Epithelial cell of prostate (primary cell): ENCODE results near the gene ZFHX3.

Experiments
- DNase-seq: peaks from one replicate; pipeline ENCODE4 v3.0.0-alpha.2; 2011; ENCODE audit warnings: low read depth, low spot score
- H3K27ac ChIP-seq: fragments of 450-650 bp; 2 replicates; pipeline ENCODE4 v1.5.1; 2017; ENCODE audit warnings: mild to moderate bottlenecking

ZFHX3 gene

GRCh38 chr16:73069581-73070262, 21.8 kb upstream of the ZFHX3 start:
- peak overlapping the region; percentile 100 for H3K27ac ChIP-seq
- DNase-seq, result no peak

- H3K27ac ChIP-seq, result peak overlapping the region; percentile 100
- peak; percentile 98 for DNase-seq
Measured at GRCh38 chr16:73068541-73069401, 20.8 kb upstream of the ZFHX3 start.

GRCh38 chr16:73067671-73068540, 20.0 kb upstream of the ZFHX3 start:
- peak overlapping the region; percentile 100 for H3K27ac ChIP-seq
- no peak for DNase-seq

DNA sequence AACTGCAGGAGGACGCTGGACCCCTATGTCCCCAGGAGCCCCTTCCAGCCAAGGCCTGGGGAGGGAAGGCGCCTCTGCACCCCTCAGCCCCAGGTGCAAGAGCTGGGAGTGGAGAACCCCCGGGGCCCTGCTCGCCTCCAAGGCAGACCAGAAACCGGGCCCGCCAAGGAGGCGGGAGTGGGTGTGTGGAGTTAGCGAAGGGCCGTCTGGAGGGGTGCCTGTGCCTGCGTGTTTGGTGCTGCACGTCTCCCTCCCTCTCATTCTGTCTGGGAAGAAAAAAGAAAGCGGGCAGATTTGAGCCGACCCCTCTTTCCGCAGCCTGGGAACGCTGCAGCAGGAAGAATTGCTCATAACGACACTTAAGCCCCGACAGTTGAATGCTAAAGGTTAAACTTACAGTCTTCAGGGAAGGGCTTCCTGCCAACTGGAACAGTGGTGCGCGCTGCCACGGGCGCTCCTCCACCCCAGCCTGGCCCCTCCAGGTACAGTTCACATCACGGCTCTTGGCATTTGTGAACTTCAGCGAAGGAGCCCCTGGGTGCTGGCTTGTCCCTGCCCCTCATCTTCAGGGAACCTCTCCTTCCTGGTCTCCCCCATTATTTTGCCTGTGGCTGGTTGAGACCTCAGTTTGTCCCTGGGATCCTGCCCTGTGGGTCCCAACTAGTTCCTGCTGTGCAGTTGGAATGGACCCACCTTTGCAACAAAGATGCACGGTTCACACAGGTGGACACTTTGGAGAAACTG, 19.2 kb upstream of the ZFHX3 start:
- no peak for DNase-seq
- peak overlapping the region; percentile 100 for H3K27ac ChIP-seq

- no peak for DNase-seq
- peak overlapping the region; percentile 100 for H3K27ac ChIP-seq
Measured at GRCh38 chr16:73066331-73066926, 18.5 kb upstream of the ZFHX3 start.

- H3K27ac ChIP-seq, result no peak overlapping the region
- no peak for DNase-seq
Measured at GRCh38 chr16:73065632-73066330, 17.9 kb upstream of the ZFHX3 start.

GRCh38 chr16:73064994-73065545, 17.1 kb upstream of the ZFHX3 start:
- DNase-seq, result no peak
- H3K27ac ChIP-seq, result no peak overlapping the region

DNA sequence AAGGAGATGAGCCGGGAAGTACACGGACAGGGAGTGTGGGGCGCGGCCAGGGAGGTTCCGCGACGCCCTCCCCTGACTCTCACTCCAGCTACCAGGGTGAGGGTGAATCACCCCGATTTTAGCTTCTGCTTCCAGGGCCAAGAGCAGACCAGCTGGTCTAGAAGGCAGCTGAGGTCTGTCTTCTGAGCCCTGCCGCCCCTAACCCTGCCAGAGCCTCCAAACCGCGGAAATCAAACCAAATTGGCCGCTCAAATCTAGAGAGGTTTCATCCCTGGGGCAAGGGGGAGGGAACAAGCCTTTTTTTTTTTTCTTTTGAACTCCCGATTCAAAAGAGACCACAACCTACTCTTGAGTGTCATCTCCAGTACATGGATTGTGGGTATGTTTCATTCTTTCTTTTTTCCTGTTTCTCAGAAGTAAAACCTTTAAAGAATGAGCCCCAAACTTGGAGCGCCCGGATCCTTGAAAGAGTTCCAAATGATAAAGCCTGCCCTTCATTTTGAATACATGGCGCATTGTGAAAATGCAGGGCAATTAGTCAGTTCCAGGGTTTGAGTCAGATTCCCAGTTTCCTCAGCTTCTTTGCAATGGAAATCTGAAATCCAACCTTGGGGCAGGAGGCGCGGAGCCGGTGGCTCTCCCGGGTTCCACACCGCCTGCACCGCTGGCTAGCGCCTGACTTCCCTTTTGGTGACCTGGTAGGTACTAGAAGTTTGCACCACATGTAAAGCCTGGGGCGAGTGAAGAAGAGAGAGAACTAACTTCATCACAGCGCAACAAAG, 16.5 kb upstream of the ZFHX3 start:
- no peak overlapping the region for H3K27ac ChIP-seq
- no peak for DNase-seq

DNA sequence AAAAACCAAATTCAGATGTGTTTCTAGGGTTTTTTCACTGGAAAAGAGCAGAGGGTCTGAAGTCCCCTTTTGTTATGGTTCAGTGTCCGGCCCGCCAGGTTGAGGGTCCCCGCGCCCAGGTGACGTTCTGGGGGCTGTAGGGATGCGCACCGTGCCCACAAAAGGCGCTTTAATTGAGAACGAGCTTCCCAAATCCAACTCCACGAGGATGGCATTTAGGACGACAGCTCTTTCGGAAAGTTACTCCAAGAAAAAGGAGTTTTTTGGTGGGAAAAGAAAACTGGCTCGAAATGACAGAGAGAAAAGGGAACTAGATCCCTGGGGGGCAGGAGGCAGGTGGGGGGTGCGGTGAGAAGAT, 15.9 kb upstream of the ZFHX3 start:
- no peak overlapping the region for H3K27ac ChIP-seq
- DNase-seq, result no peak

- no peak for DNase-seq
- no peak overlapping the region for H3K27ac ChIP-seq
Measured at GRCh38 chr16:73062743-73063733, 15.1 kb upstream of the ZFHX3 start.

GRCh38 chr16:73062001-73062616, 14.2 kb upstream of the ZFHX3 start:
- no peak overlapping the region for H3K27ac ChIP-seq
- DNase-seq, result no peak

DNA sequence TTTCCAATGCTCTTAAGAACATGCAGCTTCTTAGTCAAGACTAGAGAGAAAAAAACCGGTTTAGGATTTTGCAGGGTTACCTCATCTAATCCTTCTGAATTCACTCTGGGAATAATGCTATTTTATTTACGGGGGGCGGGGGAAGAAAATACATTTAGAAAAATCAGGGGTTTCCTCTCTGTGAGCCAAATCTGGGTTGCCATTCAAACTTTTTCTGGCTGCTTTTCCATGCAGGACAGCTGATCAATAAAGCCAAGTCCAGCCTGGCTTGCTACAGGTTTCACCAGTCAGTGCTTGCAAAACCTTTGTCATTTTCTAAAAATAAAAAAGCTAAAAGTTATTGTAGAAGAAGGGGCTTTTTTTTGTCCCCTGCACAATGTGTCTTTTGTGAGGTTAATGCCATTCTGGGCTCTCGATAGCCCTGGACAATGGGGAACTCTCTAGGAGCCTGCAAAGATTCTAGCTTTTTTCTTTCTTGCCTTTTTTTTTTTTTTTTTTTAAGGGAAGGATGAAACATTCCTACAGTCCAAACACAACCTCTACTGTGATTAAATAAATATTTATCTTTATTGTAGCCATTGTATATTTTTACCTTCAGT, 13.1 kb upstream of the ZFHX3 start:
- no peak for DNase-seq
- no peak overlapping the region for H3K27ac ChIP-seq

DNA sequence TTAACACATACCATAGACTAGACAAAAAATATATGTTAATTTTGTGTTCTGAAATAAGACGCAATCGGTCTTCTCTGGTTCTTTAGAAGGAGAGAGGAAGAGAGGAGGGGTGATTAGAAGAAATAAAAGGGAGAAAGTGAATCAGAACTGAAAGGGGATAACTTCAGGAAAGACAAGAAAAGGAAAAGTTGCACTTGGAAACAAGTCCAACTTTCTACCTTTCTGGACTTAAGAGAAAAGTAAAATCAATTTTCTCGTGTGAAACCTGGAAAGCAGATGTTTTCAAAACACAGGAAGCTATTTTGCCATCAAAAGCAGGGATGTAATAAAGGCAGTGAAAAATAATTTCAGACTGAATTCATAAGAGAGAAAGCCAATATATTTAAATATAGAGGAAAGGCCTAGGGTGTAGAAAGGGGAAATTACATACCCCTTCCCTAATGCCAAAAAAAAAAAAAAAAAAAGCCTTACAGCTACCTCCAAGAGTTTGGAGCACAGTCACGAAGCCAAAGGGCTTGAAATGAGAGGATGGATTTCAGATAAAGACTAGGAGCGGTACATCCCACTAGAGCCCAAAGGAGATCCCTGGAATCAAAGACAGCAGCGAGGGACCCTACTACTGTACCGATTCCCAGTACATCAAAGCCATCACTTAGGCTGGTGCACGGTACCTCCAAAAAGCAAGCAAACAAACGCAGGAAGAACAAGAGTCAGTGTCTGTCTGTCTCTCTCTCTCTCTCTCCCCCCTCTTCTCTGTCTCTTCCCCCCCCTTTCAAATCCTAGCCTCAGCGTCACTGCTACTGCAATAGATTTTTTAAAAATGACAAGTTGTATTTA, 12.1 kb upstream of the ZFHX3 start:
- peak overlapping the region; percentile 93 for H3K27ac ChIP-seq
- DNase-seq, result no peak

- no peak for DNase-seq
- H3K27ac ChIP-seq, result peak overlapping the region; percentile 93
Measured at GRCh38 chr16:73058616-73059409, 10.9 kb upstream of the ZFHX3 start.
